Measurements from ENCODE around the gene ADAMTS17. TPM values are rescaled to one million over a fixed set of nuclear protein-coding genes. Genes with fewer than 3 reads are reported as not detected.

The ADAMTS17 gene
- total and polyA plus RNA-seq, 2 experiments from 2014 or later, result 3.7 to 4.4 TPM

- H3K4me2 ChIP-seq, result no peak overlapping the region
- peak overlapping the region; percentile 48 for H3K27ac ChIP-seq
- 58% methylated on average over 11 of the region's 11 CpGs for WGBS (ENCODE audit: low lambda C conversion rate, missing lambda C conversion rate)
- no peak for DNase-seq (ENCODE audit: low spot score)
- H3K36me3 ChIP-seq (replicated peaks; ENCODE audit: insufficient read depth, low read depth), result no peaks in the 10 kb centered on the region
- H3K27me3 ChIP-seq, result no peaks in the 10 kb centered on the region
- no peak for TF ChIP-seq EZH2phosphoT487 (IDR thresholded peaks at IDR 0.05; ENCODE audit: low read depth, severe bottlenecking, unreplicated experiment)
- TF ChIP-seq, protein P1, sequence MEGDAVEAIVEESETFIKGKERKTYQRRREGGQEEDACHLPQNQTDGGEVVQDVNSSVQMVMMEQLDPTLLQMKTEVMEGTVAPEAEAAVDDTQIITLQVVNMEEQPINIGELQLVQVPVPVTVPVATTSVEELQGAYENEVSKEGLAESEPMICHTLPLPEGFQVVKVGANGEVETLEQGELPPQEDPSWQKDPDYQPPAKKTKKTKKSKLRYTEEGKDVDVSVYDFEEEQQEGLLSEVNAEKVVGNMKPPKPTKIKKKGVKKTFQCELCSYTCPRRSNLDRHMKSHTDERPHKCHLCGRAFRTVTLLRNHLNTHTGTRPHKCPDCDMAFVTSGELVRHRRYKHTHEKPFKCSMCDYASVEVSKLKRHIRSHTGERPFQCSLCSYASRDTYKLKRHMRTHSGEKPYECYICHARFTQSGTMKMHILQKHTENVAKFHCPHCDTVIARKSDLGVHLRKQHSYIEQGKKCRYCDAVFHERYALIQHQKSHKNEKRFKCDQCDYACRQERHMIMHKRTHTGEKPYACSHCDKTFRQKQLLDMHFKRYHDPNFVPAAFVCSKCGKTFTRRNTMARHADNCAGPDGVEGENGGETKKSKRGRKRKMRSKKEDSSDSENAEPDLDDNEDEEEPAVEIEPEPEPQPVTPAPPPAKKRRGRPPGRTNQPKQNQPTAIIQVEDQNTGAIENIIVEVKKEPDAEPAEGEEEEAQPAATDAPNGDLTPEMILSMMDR (IDR thresholded peaks at IDR 0.05; ENCODE audit: poor library complexity), result no peak
- TF ChIP-seq EZH2 (IDR thresholded peaks at IDR 0.05; ENCODE audit: borderline replicate concordance), result no peak
- H3K79me2 ChIP-seq, result no peaks in the 10 kb centered on the region
- no peaks in the 10 kb centered on the region for H3K4me1 ChIP-seq (ENCODE audit: insufficient read depth)
- no peaks in the 10 kb centered on the region for H3K9me2 ChIP-seq (replicated peaks; ENCODE audit: insufficient read depth)
- H2AFZ ChIP-seq, result no peak overlapping the region
- H3K4me3 ChIP-seq, result no peak overlapping the region
- H4K20me1 ChIP-seq (ENCODE audit: insufficient read depth, poor library complexity, severe bottlenecking), result no peaks in the 10 kb centered on the region
- no peaks in the 10 kb centered on the region for H3K9me3 ChIP-seq (ENCODE audit: low read depth)
Observed at GRCh38 chr15:100160953-100161352, 180.8 kb downstream of the ADAMTS17 start.

- WGBS (ENCODE audit: low lambda C conversion rate, missing lambda C conversion rate), result 70% methylated on average over 2 of the region's 2 CpGs
- Histone ChIP-seq H4K20me1 (ENCODE audit: insufficient read depth, poor library complexity, severe bottlenecking) (no peaks in the 10 kb centered on the region), H3K36me3 (replicated peaks; ENCODE audit: insufficient read depth, low read depth) (no peaks in the 10 kb centered on the region), H3K4me1 (ENCODE audit: insufficient read depth) (no peaks in the 10 kb centered on the region), H3K27ac (no peak overlapping the region), H3K9me3 (ENCODE audit: low read depth) (no peaks in the 10 kb centered on the region), H3K27me3 (no peaks in the 10 kb centered on the region), H3K4me2 (no peak overlapping the region), H3K4me3 (no peak overlapping the region), H2AFZ (no peak overlapping the region), H3K9me2 (replicated peaks; ENCODE audit: insufficient read depth) (no peaks in the 10 kb centered on the region), H3K79me2 (no peaks in the 10 kb centered on the region)
- TF ChIP-seq, protein P1 (IDR thresholded peaks at IDR 0.05; ENCODE audit: poor library complexity), result no peak
- no peak for TF ChIP-seq EZH2 (IDR thresholded peaks at IDR 0.05; ENCODE audit: borderline replicate concordance)
- no peak for TF ChIP-seq EZH2phosphoT487 (IDR thresholded peaks at IDR 0.05; ENCODE audit: low read depth, severe bottlenecking, unreplicated experiment)
- DNase-seq (ENCODE audit: low spot score), result no peak
Observed at GRCh38 chr15:100159436-100159835, 182.3 kb downstream of the ADAMTS17 start.

GRCh38 chr15:100158356-100158755 is 183.4 kb downstream of the ADAMTS17 start:
- no peaks in the 10 kb centered on the region for H3K27me3 ChIP-seq
- TF ChIP-seq EZH2phosphoT487 (IDR thresholded peaks at IDR 0.05; ENCODE audit: low read depth, severe bottlenecking, unreplicated experiment), result no peak
- no peak for TF ChIP-seq EZH2 (IDR thresholded peaks at IDR 0.05; ENCODE audit: borderline replicate concordance)
- TF ChIP-seq, protein P1 (IDR thresholded peaks at IDR 0.05; ENCODE audit: poor library complexity), result no peak
- H3K9me2 ChIP-seq (replicated peaks; ENCODE audit: insufficient read depth), result no peaks in the 10 kb centered on the region
- no peak overlapping the region for H3K4me2 ChIP-seq
- no peaks in the 10 kb centered on the region for H4K20me1 ChIP-seq (ENCODE audit: insufficient read depth, poor library complexity, severe bottlenecking)
- 58% methylated on average over 4 of the region's 4 CpGs for WGBS (ENCODE audit: low lambda C conversion rate, missing lambda C conversion rate)
- no peaks in the 10 kb centered on the region for H3K4me1 ChIP-seq (ENCODE audit: insufficient read depth)
- no peaks in the 10 kb centered on the region for H3K9me3 ChIP-seq (ENCODE audit: low read depth)
- no peak overlapping the region for H3K27ac ChIP-seq
- no peaks in the 10 kb centered on the region for H3K79me2 ChIP-seq
- DNase-seq (ENCODE audit: low spot score), result no peak
- H3K4me3 ChIP-seq, result no peak overlapping the region
- H2AFZ ChIP-seq, result no peak overlapping the region
- H3K36me3 ChIP-seq (replicated peaks; ENCODE audit: insufficient read depth, low read depth), result no peaks in the 10 kb centered on the region

DNA sequence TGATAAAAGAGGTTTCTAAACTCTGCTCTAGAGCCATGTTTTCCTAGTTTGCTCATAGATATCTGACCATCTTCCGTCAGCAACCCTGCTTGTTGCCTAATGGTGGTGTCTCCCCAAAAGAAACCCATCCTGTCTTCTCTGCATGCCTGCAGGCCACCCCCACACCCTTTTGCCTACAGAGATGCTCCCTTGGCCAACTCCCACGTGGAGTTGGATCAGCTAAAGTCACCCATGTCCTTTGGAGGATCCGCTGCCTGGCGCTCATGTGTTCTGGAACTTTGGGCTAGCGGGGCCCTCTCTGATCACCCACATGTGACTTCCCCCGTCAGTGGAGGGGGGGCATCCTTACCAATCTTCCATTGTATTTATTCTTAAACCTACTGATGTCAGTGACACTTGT is 185.6 kb downstream of the ADAMTS17 start:
- H3K4me1 ChIP-seq (ENCODE audit: insufficient read depth), result no peaks in the 10 kb centered on the region
- TF ChIP-seq EZH2 (IDR thresholded peaks at IDR 0.05; ENCODE audit: borderline replicate concordance) (no peak), EZH2phosphoT487 (IDR thresholded peaks at IDR 0.05; ENCODE audit: low read depth, severe bottlenecking, unreplicated experiment) (no peak)
- TF ChIP-seq, protein P1 (IDR thresholded peaks at IDR 0.05; ENCODE audit: poor library complexity), result no peak
- H3K4me3 ChIP-seq, result no peak overlapping the region
- no peaks in the 10 kb centered on the region for H3K79me2 ChIP-seq
- H3K9me2 ChIP-seq (replicated peaks; ENCODE audit: insufficient read depth), result no peaks in the 10 kb centered on the region
- WGBS (ENCODE audit: low lambda C conversion rate, missing lambda C conversion rate), result 92% methylated on average over 6 of the region's 6 CpGs
- DNase-seq (ENCODE audit: low spot score), result no peak
- no peaks in the 10 kb centered on the region for H4K20me1 ChIP-seq (ENCODE audit: insufficient read depth, poor library complexity, severe bottlenecking)
- no peak overlapping the region for H3K4me2 ChIP-seq
- H3K27ac ChIP-seq, result no peak overlapping the region
- H2AFZ ChIP-seq, result no peak overlapping the region
- no peaks in the 10 kb centered on the region for H3K27me3 ChIP-seq
- no peaks in the 10 kb centered on the region for H3K9me3 ChIP-seq (ENCODE audit: low read depth)
- no peaks in the 10 kb centered on the region for H3K36me3 ChIP-seq (replicated peaks; ENCODE audit: insufficient read depth, low read depth)

Measured in hepatocyte (in vitro differentiated cells).